NCI-H1092 (cell line): ENCODE measurements around the gene BMP8A.
"Not testable (repeated sequence)": the region's sequence is repeated elsewhere in the genome, so short reads cannot be mapped to it uniquely, and the experiment has no call there.

Source experiments
- DNase-seq: peaks from one replicate; lab custom pipeline; 2025; lab: John Stamatoyannopoulos, UW

BMP8A gene

GRCh38 chr1:39483276-39483675 lies 8.2 kb upstream of the BMP8A start:
- no peak for DNase-seq

DNA sequence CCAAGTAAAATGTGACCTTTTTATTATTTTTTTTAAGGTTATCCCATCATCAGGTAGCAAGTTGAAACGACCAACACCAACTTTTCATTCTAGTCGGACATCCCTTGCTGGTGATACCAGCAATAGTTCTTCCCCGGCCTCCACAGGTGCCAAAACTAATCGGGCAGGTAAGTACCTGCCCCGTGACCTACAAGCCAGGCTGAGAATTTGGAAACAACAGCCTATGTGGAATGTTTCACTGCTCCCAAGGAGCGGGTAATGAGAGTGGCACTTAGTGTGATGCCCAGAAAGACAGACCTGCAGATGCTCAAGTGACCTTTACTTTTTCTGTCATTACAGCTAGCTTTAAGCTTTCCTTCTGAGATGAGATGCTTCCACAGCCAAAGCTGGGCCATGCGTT lies 6.9 kb upstream of the BMP8A start:
- DNase-seq, result no peak

GRCh38 chr1:39485046-39485803 lies 6.2 kb upstream of the BMP8A start:
- DNase-seq, result no peak

- no peak for DNase-seq
These were observed 3.4 kb upstream of the BMP8A start for GRCh38 chr1:39488012-39488545.

GRCh38 chr1:39488793-39489566 lies 2.5 kb upstream of the BMP8A start:
- DNase-seq, result no peak

GRCh38 chr1:39489567-39490239 lies 1.7 kb upstream of the BMP8A start:
- DNase-seq, result no peak

- DNase-seq, result peak; percentile 17
These were observed 765 bp upstream of the BMP8A start for GRCh38 chr1:39490596-39491145.

- DNase-seq, result not testable (repeated sequence)
These were observed 944 bp downstream of the BMP8A start for GRCh38 chr1:39492118-39493042.

DNA sequence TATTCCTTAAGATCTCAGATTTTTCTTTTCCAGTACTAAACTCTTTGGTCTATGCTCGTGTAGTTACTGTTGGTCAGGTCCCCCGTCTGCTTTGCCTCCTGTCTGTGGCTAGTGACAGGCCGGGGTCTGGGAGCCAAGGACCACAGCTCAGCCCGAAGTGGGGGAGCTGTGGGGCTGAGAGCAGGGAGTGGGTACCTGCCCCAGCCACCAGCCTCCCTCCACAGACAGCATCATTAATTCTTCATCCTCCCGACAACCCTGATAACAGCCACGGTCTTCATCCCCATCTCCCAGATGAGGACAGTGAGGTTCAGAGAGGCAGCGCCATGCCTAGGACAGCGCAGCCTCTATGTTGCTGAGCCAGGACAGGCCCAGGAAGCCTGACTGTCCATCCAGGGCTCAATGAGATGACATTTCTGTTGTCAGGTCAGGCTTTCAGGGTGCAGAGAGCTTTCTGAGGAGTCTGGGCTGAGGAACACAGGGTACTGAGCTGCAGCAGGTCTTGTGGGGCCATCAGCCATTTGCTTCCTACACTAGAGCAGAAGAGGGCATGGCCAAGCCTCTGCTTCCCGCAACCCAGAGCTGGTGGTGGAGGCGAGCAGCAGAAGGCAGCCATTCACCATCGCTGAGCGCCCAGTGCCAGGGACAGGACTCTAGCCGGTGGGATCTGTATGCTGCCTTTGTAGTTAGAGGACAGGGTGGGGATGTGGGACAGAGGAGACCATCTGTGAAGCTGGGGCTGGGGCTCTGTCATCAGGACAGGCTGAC lies 1.8 kb downstream of the BMP8A start:
- not testable (repeated sequence) for DNase-seq

DNA sequence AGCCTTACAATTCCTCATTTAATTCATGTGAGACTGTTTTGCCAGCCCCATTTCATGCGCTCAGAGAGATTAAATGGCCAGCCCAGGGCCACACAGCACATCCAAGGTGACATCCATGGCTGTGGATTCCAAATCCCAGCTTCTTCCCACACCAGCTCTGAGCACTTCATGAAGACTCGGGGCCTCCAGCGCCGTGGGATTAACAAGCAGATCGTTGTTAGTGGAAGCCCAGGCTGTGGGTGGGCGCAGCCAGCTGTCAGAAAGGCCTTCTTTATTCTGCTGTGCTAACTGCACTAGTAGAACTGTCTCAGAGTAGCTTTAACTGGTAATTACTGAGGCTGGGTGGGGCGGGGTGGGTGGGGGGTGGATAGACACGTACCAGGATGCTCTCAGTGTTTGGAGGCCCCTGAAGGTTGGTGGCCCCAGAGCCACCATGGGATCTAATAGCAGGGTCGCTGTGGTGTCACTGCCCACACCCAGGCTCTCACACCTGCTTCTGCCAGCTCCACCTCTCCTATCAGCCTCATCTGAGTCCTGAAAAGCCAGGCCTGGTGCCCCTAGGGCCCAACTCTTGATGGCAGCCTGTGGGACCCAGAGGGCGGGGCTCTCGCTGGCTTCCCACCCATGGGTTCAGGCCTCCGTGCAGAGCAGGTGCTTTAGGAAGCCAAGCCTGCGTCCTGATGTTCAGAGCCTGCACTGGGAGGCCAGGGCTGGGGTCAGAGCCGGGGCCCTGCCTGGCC lies 3.4 kb downstream of the BMP8A start:
- DNase-seq, result no peak

- DNase-seq, result not testable (repeated sequence)
These were observed 5.1 kb downstream of the BMP8A start for GRCh38 chr1:39496520-39496919.

GRCh38 chr1:39497585-39497984 lies 6.1 kb downstream of the BMP8A start:
- no peak for DNase-seq

- not testable (repeated sequence) for DNase-seq
These were observed 6.8 kb downstream of the BMP8A start for GRCh38 chr1:39498096-39498710.

GRCh38 chr1:39498821-39499220 lies 7.4 kb downstream of the BMP8A start:
- DNase-seq, result not testable (repeated sequence)

DNA sequence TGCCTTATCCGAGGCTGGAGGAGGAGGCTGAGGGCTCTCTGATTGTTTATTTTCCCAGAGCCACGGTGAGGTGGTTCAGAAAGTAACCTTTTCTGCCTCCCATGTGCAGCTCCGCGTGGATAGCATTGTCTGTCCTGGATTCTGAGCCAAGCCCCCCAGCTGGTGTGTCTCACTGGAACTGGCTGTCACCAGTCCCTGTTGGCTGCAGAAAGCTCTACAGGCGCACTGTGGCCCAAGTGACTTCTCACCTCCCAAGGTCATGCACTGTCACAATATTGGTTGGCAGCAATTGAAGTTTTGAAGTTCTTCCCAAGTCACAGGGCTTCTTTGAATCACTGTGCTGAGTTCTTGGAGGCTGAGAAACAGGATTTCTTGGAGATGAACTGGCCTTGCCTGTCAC lies 8.2 kb downstream of the BMP8A start:
- no peak for DNase-seq

DNA sequence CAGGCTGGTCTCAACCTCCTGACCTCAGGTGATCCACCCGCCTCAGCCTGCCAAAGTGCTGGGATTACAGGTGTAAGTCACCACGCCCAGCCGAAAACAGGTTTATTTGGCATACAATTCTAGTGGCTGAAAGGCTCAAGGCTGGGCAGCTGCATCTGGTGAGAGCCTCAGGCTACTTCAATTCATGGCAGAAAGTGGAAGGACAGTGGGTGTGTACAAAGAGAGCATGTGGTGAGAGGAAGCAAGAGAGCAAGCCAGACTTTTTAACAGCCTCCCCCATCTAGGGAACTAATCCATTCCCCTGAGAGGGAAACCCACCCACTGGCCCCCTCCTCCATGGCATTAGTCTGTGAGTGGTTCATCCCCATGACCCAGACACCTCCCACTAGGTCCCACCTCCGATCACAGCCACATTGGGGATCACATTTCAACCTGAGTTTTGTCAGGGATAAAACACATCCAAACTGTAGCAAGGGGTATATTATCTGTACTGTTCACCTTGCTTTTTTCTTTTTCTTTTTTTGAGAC lies 9.5 kb downstream of the BMP8A start:
- no peak for DNase-seq

GRCh38 chr1:39501666-39502065 lies 10.2 kb downstream of the BMP8A start:
- DNase-seq, result no peak

DNA sequence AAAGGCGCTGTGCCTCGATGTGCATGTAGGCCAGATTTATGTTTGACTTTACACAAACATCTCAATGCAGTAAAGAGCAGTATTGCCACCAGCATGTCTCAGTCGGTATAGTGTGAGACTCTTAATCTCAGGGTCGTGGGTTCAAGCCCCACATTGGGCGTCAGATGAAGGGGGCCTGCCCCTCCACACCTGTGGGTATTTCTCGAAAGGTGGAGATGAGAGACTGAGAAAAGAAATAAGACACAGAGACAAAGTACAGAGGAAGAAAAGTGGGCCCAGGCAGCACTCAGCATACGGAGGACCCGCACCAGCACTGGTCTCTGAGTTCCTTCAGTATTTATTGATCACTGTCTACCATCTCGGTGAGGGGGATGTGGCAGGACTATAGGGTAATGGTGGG lies 13.0 kb downstream of the BMP8A start:
- not testable (repeated sequence) for DNase-seq

DNA sequence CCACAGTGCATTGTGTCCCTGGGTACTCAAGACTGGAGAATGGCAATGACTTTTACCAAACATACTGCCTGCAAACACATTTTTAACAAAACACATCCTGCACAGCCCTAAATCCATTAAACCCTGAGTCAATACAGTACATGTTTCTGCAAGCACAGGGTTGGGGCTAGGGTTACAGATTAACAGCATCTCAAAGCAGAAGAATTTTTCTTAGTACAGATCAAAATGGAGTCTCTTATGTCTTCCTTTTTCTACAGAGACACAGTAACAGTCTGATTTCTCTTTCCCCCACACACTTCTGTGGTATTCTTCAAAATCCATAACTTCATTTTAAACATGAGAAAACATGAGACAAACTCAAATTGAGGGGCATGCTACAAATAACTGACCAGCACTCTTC lies 13.9 kb downstream of the BMP8A start:
- no peak for DNase-seq
